Measurements from ENCODE around the gene SLC7A1. TPM values are rescaled to one million over a fixed set of nuclear protein-coding genes. Genes with fewer than 3 reads are reported as not detected.
"Not testable (repeated sequence)": the region's sequence is repeated elsewhere in the genome, so short reads cannot be mapped to it uniquely, and the experiment has no call there.

The SLC7A1 gene
- total RNA-seq (8.5 TPM), polyA plus RNA-seq (11.7 TPM)

GRCh38 chr13:29595380-29596063 is at the start of gene SLC7A1:
Gene SLC7A1, minus strand, starts transcription at chr13:29595688. Its CDS starts 59,500 bp downstream, at chr13:29536188.
- Histone ChIP-seq H3K4me1 (ENCODE audit: insufficient read depth) (no peaks in the 10 kb centered on the region), H3K4me3 (ENCODE audit: low read depth, low read length) (peak within 1 kb of the TSS; percentile 83), H3K27ac (ENCODE audit: low read depth) (peak within 1 kb of the TSS; percentile 76), H3K36me3 (ENCODE audit: insufficient read depth) (no peaks in the 10 kb centered on the region)
- under 1% methylated on average over 98 of the region's 98 CpGs for WGBS
- no peak for DNase-seq (ENCODE audit: extremely low spot score)

GRCh38 chr13:29640665-29641064 is 45.2 kb upstream of the SLC7A1 start:
- DNase-seq (ENCODE audit: extremely low spot score): no peak
- 58% methylated on average over 4 of the region's 4 CpGs for WGBS

DNA sequence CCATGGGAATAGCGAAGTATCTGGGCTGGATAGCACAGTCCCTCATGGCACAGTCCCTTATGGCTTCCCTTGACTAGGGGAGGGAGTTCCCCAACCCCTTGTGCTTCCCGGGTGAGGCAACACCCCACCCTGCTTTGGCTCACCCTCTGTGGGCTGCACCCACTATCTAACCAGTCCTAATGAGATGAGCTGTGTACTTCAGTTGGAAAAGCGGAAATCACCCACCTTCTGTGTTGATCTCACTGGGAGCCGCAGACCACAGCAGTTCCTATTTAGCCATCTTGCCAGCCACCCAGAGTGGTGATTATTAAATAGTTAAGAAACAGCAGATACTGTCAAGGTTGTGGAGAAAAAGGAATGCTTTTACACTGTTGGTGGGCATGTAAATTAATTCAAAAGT is 41.3 kb upstream of the SLC7A1 start:
- not testable (repeated sequence) for H3K4me3 ChIP-seq (ENCODE audit: low read depth, low read length); DNase-seq (ENCODE audit: extremely low spot score); H3K36me3 ChIP-seq (ENCODE audit: insufficient read depth); H3K27ac ChIP-seq (ENCODE audit: low read depth); H3K4me1 ChIP-seq (ENCODE audit: insufficient read depth)
- WGBS: 89% methylated on average over 4 of the region's 4 CpGs

More at GRCh38 chr13:29640665-29641064, 45.2 kb upstream of the SLC7A1 start:
- H3K27ac ChIP-seq (ENCODE audit: low read depth): no peak overlapping the region
- H3K36me3 ChIP-seq (ENCODE audit: insufficient read depth): no peaks in the 10 kb centered on the region
- H3K4me3 ChIP-seq (ENCODE audit: low read depth, low read length): no peak overlapping the region
- no peaks in the 10 kb centered on the region for H3K4me1 ChIP-seq (ENCODE audit: insufficient read depth)

- no peak for DNase-seq (ENCODE audit: extremely low spot score)
- H3K4me1 ChIP-seq (ENCODE audit: insufficient read depth): no peaks in the 10 kb centered on the region
- H3K4me3 ChIP-seq (ENCODE audit: low read depth, low read length): no peak overlapping the region
- no peak overlapping the region for H3K27ac ChIP-seq (ENCODE audit: low read depth)
- peaks cover 2% of the 10 kb centered on the region for H3K36me3 ChIP-seq (ENCODE audit: insufficient read depth)
- WGBS: 89% methylated on average over 5 of the region's 5 CpGs
Observed at GRCh38 chr13:29624997-29625396, 29.5 kb upstream of the SLC7A1 start.

DNA sequence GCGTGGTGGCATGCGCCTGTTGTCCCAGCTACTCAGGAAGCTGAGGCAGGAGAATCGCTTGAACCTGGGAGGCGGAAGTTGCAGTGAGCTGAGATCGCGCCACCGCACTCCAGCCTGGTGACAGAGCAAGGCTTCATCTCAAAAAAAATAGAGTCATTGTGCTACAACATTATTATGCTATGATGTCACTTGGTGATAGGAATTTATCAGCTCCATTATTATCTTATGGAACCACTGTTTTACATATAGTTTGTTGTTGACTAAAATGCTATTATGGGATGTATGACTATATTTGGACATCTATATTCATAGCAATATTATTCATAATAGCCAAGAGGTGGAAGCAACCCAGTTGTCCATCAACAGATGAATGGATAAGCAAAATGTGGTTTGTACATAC is 26.4 kb upstream of the SLC7A1 start:
- DNase-seq (ENCODE audit: extremely low spot score): no peak
- Histone ChIP-seq H3K4me1 (ENCODE audit: insufficient read depth) (no peaks in the 10 kb centered on the region), H3K27ac (ENCODE audit: low read depth) (no peak overlapping the region), H3K4me3 (ENCODE audit: low read depth, low read length) (no peak overlapping the region), H3K36me3 (ENCODE audit: insufficient read depth) (peaks cover 2% of the 10 kb centered on the region)
- 95% methylated on average over 7 of the region's 7 CpGs for WGBS

DNA sequence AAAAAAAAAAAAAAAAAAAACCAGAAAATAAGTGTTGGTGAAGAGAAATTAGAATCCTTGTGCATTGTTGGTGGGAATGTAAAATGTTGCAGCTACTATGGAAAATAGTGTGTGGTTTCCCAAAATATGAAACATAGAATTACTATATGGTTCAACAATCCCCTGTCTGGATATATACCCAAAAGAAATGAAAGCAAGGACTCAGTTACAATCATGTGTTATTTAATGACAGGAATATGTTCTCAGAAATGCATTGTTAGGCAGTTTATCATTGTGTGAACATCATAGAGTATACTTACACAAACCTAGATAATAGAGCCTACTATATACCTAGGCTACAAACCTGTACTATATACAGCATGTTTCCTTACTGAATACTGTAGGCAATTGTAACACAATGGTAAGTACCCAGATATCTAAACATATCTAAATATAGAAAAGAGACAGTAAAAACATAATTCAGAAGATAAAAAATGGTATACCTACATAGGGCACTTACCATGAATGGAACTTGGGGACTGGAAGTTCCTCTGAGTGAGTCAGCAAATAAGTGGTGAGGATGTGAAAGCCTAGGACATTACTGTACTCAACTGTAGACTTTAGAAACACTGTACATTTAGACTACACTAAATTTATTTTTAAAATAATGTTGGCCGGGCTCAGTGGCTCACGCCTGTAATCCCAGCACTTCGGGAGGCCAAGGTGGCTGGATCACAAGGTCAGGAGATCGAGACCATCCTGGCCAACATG is 25.7 kb upstream of the SLC7A1 start:
- 91% methylated on average over 4 of the region's 4 CpGs for WGBS
- H3K4me3 ChIP-seq (ENCODE audit: low read depth, low read length): no peak overlapping the region
- H3K36me3 ChIP-seq (ENCODE audit: insufficient read depth): peaks cover 2% of the 10 kb centered on the region
- H3K4me1 ChIP-seq (ENCODE audit: insufficient read depth): no peaks in the 10 kb centered on the region
- no peak for DNase-seq (ENCODE audit: extremely low spot score)
- no peak overlapping the region for H3K27ac ChIP-seq (ENCODE audit: low read depth)

GRCh38 chr13:29619995-29620394 is 24.5 kb upstream of the SLC7A1 start:
- Histone ChIP-seq H3K36me3 (ENCODE audit: insufficient read depth) (peaks cover 2% of the 10 kb centered on the region), H3K4me3 (ENCODE audit: low read depth, low read length) (no peak overlapping the region), H3K27ac (ENCODE audit: low read depth) (no peak overlapping the region), H3K4me1 (ENCODE audit: insufficient read depth) (no peaks in the 10 kb centered on the region)
- DNase-seq (ENCODE audit: extremely low spot score): no peak

DNA sequence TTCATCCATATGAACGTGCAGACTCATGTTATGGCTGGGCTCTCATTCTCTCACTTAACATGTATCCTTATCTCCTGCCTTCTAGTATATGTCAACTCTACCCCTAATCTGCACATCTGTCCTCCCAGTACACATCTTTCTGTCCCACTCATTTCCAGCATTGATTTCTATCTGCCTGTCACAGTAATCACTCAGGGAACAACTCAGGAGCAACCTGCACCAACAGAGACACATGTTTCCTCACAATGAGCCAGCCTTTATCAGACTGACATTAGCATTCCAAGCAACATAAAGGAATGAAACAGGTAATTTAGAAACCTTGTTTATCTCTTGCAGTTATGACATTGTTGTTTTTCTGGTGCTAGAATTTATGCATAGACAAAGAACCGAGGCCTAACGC is 17.6 kb upstream of the SLC7A1 start:
- H3K4me3 ChIP-seq (ENCODE audit: low read depth, low read length): no peak overlapping the region
- no peak overlapping the region for H3K27ac ChIP-seq (ENCODE audit: low read depth)
- no peaks in the 10 kb centered on the region for H3K4me1 ChIP-seq (ENCODE audit: insufficient read depth)
- WGBS: 78% methylated on average over 3 of the region's 3 CpGs
- H3K36me3 ChIP-seq (ENCODE audit: insufficient read depth): no peaks in the 10 kb centered on the region
- no peak for DNase-seq (ENCODE audit: extremely low spot score)

DNA sequence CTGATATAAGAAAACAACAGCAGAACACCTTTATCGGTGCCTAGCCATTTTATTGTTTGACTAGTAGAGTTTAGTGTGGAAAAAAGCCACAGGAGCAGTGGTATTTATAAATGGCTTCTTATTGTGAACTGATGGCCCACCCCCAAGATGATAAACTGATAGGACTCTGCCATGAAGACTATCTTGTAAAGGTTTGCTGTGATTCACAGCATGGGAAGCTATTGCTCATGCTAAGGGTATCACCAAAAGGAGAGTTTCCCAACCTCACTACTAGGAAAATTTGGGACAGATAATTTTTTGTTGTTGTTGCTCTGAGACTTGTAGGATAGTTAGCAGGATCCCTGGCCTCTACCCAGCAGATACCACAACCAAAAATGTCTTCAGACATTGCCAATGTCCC is 12.0 kb upstream of the SLC7A1 start:
- 97% methylated on average over 1 of the region's 1 CpG for WGBS
- Histone ChIP-seq H3K27ac (ENCODE audit: low read depth) (no peak overlapping the region), H3K4me1 (ENCODE audit: insufficient read depth) (no peaks in the 10 kb centered on the region), H3K4me3 (ENCODE audit: low read depth, low read length) (no peak overlapping the region), H3K36me3 (ENCODE audit: insufficient read depth) (no peaks in the 10 kb centered on the region)
- no peak for DNase-seq (ENCODE audit: extremely low spot score)

- Histone ChIP-seq H3K4me3 (ENCODE audit: low read depth, low read length) (no peak overlapping the region), H3K36me3 (ENCODE audit: insufficient read depth) (no peaks in the 10 kb centered on the region), H3K4me1 (ENCODE audit: insufficient read depth) (no peaks in the 10 kb centered on the region), H3K27ac (ENCODE audit: low read depth) (no peak overlapping the region)
- WGBS: 78% methylated on average over 8 of the region's 8 CpGs
- no peak for DNase-seq (ENCODE audit: extremely low spot score)
Observed at GRCh38 chr13:29605860-29606526, 10.5 kb upstream of the SLC7A1 start.

DNA sequence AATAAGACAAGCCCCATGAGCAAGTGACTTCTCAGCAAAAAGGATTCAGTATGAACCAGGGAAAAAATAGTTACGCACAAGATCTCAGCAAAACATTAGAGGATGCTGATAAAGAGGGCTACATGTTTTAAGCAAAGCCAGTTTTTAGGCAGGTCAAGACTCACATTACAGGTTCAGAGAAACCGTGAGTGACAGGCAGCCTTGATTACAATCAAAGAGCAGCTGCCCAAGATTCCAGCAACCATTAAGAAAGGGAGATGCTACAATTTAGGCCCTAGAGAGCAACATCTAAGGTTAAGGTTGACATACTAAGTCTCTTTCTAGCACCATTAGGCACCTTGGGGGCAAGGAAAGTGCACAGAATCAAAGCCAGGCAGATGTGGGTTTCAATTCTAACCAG is 2.8 kb upstream of the SLC7A1 start:
- no peak for DNase-seq (ENCODE audit: extremely low spot score)
- Histone ChIP-seq H3K36me3 (ENCODE audit: insufficient read depth) (no peaks in the 10 kb centered on the region), H3K27ac (ENCODE audit: low read depth) (no peak overlapping the region), H3K4me3 (ENCODE audit: low read depth, low read length) (no peak overlapping the region), H3K4me1 (ENCODE audit: insufficient read depth) (no peaks in the 10 kb centered on the region)
- WGBS: 89% methylated on average over 2 of the region's 2 CpGs

DNA sequence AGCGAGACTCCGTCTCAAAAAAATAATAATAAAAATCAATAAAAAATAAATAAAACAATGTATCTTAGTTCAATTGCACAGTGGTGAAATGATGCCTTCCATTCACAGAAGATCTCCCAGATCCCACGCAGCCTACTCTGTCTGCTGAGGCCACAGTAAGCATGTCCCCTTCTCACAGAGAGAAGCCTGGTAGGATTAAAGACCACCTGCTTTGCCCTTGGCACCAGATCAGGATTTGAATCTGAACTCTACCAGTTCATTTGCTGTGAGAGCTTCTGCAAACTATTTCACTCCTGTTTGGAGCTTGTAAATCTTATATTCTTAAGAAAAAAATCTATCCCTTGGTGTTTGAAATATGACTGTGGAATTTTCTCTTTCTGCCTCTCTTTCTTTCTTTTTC is 2.2 kb upstream of the SLC7A1 start:
- H3K4me3 ChIP-seq (ENCODE audit: low read depth, low read length): no peak overlapping the region
- no peak for DNase-seq (ENCODE audit: extremely low spot score)
- no peaks in the 10 kb centered on the region for H3K36me3 ChIP-seq (ENCODE audit: insufficient read depth)
- H3K27ac ChIP-seq (ENCODE audit: low read depth): no peak overlapping the region
- 87% methylated on average over 3 of the region's 3 CpGs for WGBS
- H3K4me1 ChIP-seq (ENCODE audit: insufficient read depth): no peaks in the 10 kb centered on the region

DNA sequence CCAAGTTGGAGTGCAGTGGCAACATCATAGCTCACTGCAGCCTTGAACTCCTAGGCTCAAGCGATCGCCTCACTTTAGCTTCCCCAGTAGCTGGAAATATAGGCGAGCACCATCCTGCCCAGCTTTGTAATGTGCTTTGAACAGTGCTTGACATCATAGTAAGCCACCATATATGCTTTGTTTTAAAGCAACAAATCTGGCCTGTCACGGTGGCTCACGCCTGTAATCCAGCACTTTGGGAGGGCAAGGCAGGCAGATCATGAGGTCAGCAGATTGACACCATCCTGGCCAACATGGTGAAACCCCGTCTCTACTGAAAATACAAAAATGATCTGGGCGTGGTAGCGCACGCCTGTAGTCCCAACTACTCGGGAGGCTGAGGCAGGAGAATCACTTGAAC is 1.8 kb upstream of the SLC7A1 start:
- no peak for DNase-seq (ENCODE audit: extremely low spot score)
- H3K4me3 ChIP-seq (ENCODE audit: low read depth, low read length): no peak overlapping the region
- no peak overlapping the region for H3K27ac ChIP-seq (ENCODE audit: low read depth)
- 91% methylated on average over 10 of the region's 10 CpGs for WGBS
- no peaks in the 10 kb centered on the region for H3K36me3 ChIP-seq (ENCODE audit: insufficient read depth)
- H3K4me1 ChIP-seq (ENCODE audit: insufficient read depth): no peaks in the 10 kb centered on the region

DNA sequence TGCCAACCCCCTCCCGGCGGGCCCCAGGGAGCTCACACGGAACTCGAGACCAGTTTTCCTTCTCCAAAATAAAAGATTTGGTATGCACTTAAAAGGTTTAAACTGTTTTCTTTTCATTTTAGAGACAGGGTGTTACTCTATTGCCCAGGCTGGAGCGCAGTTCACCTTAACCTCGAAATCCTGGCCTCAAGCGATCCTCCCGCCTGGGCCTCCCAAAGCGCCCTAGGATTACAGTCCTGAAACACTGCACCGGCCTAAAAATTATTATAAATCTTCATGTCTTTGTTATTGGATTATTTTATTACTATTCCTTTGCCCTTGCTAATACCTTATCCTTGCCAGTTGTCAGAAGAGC is 553 bp upstream of the SLC7A1 start:
- DNase-seq (ENCODE audit: extremely low spot score): no peak
- Histone ChIP-seq H3K4me3 (ENCODE audit: low read depth, low read length) (peak overlapping the region; percentile 83), H3K4me1 (ENCODE audit: insufficient read depth) (no peaks in the 10 kb centered on the region), H3K27ac (ENCODE audit: low read depth) (no peak overlapping the region), H3K36me3 (ENCODE audit: insufficient read depth) (no peaks in the 10 kb centered on the region)
- WGBS: 38% methylated on average over 10 of the region's 10 CpGs

All from urinary bladder (tissue), 4 donors.